GM12874 (cell line): ENCODE data around the gene SLC35A5.

ENCODE experiments used
- CTCF ChIP-seq: IDR thresholded peaks from 2 replicates; pipeline ENCODE4 v1.5.1; 2011; ENCODE audit warnings: low read depth, mild to moderate bottlenecking, control low read depth, low read length, moderate library complexity; ENCODE audit not compliant: insufficient read depth

SLC35A5 gene

GRCh38 chr3:112546216-112546759, 15.6 kb upstream of the SLC35A5 start:
- TF ChIP-seq CTCF: no peak

GRCh38 chr3:112550859-112551258, 11.0 kb upstream of the SLC35A5 start:
- no peak for TF ChIP-seq CTCF

GRCh38 chr3:112555535-112556170, 6.2 kb upstream of the SLC35A5 start:
- TF ChIP-seq CTCF: no peak

GRCh38 chr3:112557976-112558375, 3.9 kb upstream of the SLC35A5 start:
- no peak for TF ChIP-seq CTCF

GRCh38 chr3:112560307-112560706, 1.5 kb upstream of the SLC35A5 start:
- TF ChIP-seq CTCF: no peak

GRCh38 chr3:112560721-112561483, 943 bp upstream of the SLC35A5 start:
- no peak for TF ChIP-seq CTCF

- TF ChIP-seq CTCF: no peak
Observed at GRCh38 chr3:112561484-112561733, 436 bp upstream of the SLC35A5 start.
